ENCODE results near the gene AGMAT.
A peak's percentile ranks its signal among the peaks of the same experiment; 100 is the strongest.

Gene AGMAT

GRCh38 chr1:15584489-15585363 lies at the start of gene AGMAT:
TSS of gene AGMAT (minus strand) at chr1:15585051. CDS start at chr1:15584967, 84 bp downstream.
- H3K4me3 ChIP-seq (ENCODE audit: low read length), result peak within 1 kb of the TSS; percentile 49
- peak; percentile 17 for DNase-seq (ENCODE audit: low read depth)
- peak; percentile 33 for TF ChIP-seq CTCF (conservative IDR thresholded peaks at IDR 0.05; ENCODE audit: low read length)

GRCh38 chr1:15633756-15634420 lies 49.0 kb upstream of the AGMAT start:
- H3K4me3 ChIP-seq (ENCODE audit: low read length), result no peak overlapping the region
- DNase-seq (ENCODE audit: low read depth), result no peak
- no peak for TF ChIP-seq CTCF (conservative IDR thresholded peaks at IDR 0.05; ENCODE audit: low read length)

GRCh38 chr1:15628003-15628402 lies 43.2 kb upstream of the AGMAT start:
- TF ChIP-seq CTCF (conservative IDR thresholded peaks at IDR 0.05; ENCODE audit: low read length), result no peak
- no peak for DNase-seq (ENCODE audit: low read depth)
- no peak overlapping the region for H3K4me3 ChIP-seq (ENCODE audit: low read length)

GRCh38 chr1:15627343-15627988 lies 42.6 kb upstream of the AGMAT start:
- DNase-seq (ENCODE audit: low read depth), result peak; percentile 83
- no peak overlapping the region for H3K4me3 ChIP-seq (ENCODE audit: low read length)
- TF ChIP-seq CTCF (conservative IDR thresholded peaks at IDR 0.05; ENCODE audit: low read length), result no peak

GRCh38 chr1:15626269-15626950 lies 41.6 kb upstream of the AGMAT start:
- TF ChIP-seq CTCF (conservative IDR thresholded peaks at IDR 0.05; ENCODE audit: low read length), result no peak

GRCh38 chr1:15625056-15625917 lies 40.4 kb upstream of the AGMAT start:
- no peak for DNase-seq (ENCODE audit: low read depth)
- no peak for TF ChIP-seq CTCF (conservative IDR thresholded peaks at IDR 0.05; ENCODE audit: low read length)
- no peak overlapping the region for H3K4me3 ChIP-seq (ENCODE audit: low read length)

More at GRCh38 chr1:15626269-15626950, 41.6 kb upstream of the AGMAT start:
- no peak overlapping the region for H3K4me3 ChIP-seq (ENCODE audit: low read length)
- no peak for DNase-seq (ENCODE audit: low read depth)
